Gastroesophageal sphincter (tissue), 3 donors: ENCODE results near the gene FRRS1.

Experiments
- EP300 ChIP-seq: sonication (generic); formaldehyde crosslinking; IDR thresholded peaks from one replicate; pipeline ENCODE4 v1.6.1; 2017; ENCODE audit warnings: antibody characterized with exemption, mild to moderate bottlenecking
- POLR2A ChIP-seq, 2 donors: fragments of 450-650 bp; IDR thresholded peaks; one replicate each; pipeline ENCODE4 v1.6.1; 2017; ENCODE audit warnings: antibody characterized with exemption in 2 of 2, mild to moderate bottlenecking in 2 of 2, moderate library complexity in 1 of 2
- POLR2AphosphoS5 ChIP-seq: sonication (generic); formaldehyde crosslinking; IDR thresholded peaks from one replicate; pipeline ENCODE4 v1.6.1; 2017; ENCODE audit warnings: antibody characterized with exemption
- TF ChIP-seq, protein P1 (sequence below), 4 experiments: fragments of 200-600 bp in 2 of 4; fragments of 450-650 bp in 2 of 4; sonication (generic) in 1 of 4; IDR thresholded peaks; one replicate each; pipeline ENCODE4 v1.5.1; 2017 to 2019; ENCODE audit warnings: antibody characterized with exemption in 4 of 4, mild to moderate bottlenecking in 2 of 4, moderate library complexity in 2 of 4

DNA sequence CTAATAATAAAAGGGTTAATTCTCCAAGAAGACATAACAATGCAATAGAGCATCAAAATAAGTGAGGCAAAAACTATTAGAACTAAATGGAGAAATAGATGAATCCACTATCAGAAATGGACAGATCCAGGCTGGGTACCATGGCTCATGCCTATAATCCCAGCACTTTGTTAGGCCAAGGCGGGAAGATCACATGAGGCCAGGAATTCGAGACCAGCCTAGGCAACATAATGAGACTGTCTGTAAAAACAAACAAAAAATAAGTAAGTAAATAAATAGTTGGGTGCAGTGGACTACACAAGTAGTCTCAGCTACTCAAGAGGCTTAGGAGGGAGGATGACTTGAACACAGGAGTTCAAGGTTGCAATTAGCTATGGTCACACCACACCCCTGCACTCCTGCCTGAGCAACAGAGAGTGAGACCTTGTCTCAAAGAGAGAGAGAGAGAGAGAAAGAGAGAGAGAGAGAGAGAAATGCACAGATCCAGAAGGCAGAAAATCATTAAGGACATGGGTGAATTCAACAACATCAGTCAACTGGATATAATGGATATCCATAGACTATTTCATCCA lies 12.3 kb downstream of the FRRS1 start:
- TF ChIP-seq, protein P1, sequence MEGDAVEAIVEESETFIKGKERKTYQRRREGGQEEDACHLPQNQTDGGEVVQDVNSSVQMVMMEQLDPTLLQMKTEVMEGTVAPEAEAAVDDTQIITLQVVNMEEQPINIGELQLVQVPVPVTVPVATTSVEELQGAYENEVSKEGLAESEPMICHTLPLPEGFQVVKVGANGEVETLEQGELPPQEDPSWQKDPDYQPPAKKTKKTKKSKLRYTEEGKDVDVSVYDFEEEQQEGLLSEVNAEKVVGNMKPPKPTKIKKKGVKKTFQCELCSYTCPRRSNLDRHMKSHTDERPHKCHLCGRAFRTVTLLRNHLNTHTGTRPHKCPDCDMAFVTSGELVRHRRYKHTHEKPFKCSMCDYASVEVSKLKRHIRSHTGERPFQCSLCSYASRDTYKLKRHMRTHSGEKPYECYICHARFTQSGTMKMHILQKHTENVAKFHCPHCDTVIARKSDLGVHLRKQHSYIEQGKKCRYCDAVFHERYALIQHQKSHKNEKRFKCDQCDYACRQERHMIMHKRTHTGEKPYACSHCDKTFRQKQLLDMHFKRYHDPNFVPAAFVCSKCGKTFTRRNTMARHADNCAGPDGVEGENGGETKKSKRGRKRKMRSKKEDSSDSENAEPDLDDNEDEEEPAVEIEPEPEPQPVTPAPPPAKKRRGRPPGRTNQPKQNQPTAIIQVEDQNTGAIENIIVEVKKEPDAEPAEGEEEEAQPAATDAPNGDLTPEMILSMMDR (IDR thresholded peaks at IDR 0.05), result no peak
- TF ChIP-seq POLR2A (IDR thresholded peaks at IDR 0.05) (no peak), POLR2AphosphoS5 (no peak), EP300 (no peak)
